A549 (cell line): ENCODE data around the gene LRRC70. TPM values are rescaled to one million over a fixed set of nuclear protein-coding genes. Genes with fewer than 3 reads are reported as not detected.

ENCODE experiments used
- ATAC-seq, 2 experiments: fragments of 200-7000 bp in 1 of 2; fragments of >200 bp in 1 of 2; cut with Nextera tagmentation in 1 of 2; cut with Tn5 transposase in 1 of 2; 3 replicates each; pipeline versions ENCODE4 v1.8.0 to v1.9.1; 2018 to 2020; ENCODE audit warnings: mild to moderate bottlenecking in 1 of 2, moderate library complexity in 1 of 2
- CTCF ChIA-PET: fragments of 300-600 bp; sonication (Branson Sonifier 250); formaldehyde crosslinking; extraction: SDS; loops from one replicate; lab custom pipeline; 2021; ENCODE audit warnings: antibody characterized with exemption, inconsistent platforms; lab: Yijun Ruan, JAX
- POLR2A ChIA-PET: fragments of 350-600 bp; formaldehyde crosslinking; extraction: SDS; loops from one replicate; lab custom pipeline; 2021; ENCODE audit warnings: antibody characterized with exemption, inconsistent platforms; lab: Yijun Ruan, JAX
- DNase-seq, 2 experiments: peaks; one replicate each; pipeline versions ENCODE4 v3.0.0 to v3.0.0-alpha.2; 2011 to 2016; ENCODE audit warnings: low read depth in 1 of 2, low spot score in 1 of 2
- FAIRE-seq: peaks from 2 replicates; lab custom pipeline; 2011; peaks lifted over from hg19 to GRCh38; lab: Jason Lieb, UNC
- H3K27ac ChIP-seq, 2 experiments: fragments of >200 bp; sonication (Bioruptor Twin); formaldehyde crosslinking; 3 replicates each; pipeline ENCODE4 v1.5.1; 2016 to 2017
- H3K4me1 ChIP-seq: fragments of >200 bp; sonication (Bioruptor Twin); formaldehyde crosslinking; 3 replicates; pipeline ENCODE4 v1.6.1; 2016
- H3K4me2 ChIP-seq: fragments of >200 bp; sonication (Bioruptor Twin); formaldehyde crosslinking; 3 replicates; pipeline ENCODE4 v1.6.1; 2016
- H3K4me3 ChIP-seq: fragments of >200 bp; sonication (Bioruptor Twin); formaldehyde crosslinking; 3 replicates; pipeline ENCODE4 v1.5.1; 2016
- H3K9me3 ChIP-seq: fragments of >200 bp; sonication (Bioruptor Twin); formaldehyde crosslinking; 3 replicates; pipeline ENCODE4 v1.6.1; 2016
- BHLHE40 ChIP-seq: IDR thresholded peaks from 2 replicates; pipeline ENCODE4 v1.6.1; 2012; ENCODE audit warnings: low read depth, low read length, inconsistent platforms
- CBX8 ChIP-seq: fragments of 200-600 bp; sonication (generic); IDR thresholded peaks from 2 replicates; pipeline ENCODE4 v1.6.1; 2016
- E2F6 ChIP-seq: IDR thresholded peaks from 2 replicates; pipeline ENCODE4 v1.6.1; 2012; ENCODE audit warnings: low read depth, borderline replicate concordance
- ELK1 ChIP-seq: fragments of 150-350 bp; IDR thresholded peaks from 2 replicates; pipeline ENCODE4 v1.6.1; 2014; ENCODE audit warnings: low read depth, mild to moderate bottlenecking, low read length
- ESRRA ChIP-seq: fragments of 150-350 bp; IDR thresholded peaks from 2 replicates; pipeline ENCODE4 v1.6.1; 2014; ENCODE audit warnings: mild to moderate bottlenecking, low read length, borderline replicate concordance
- FOSB ChIP-seq: fragments of 250-450 bp; sonication (Bioruptor Pico); IDR thresholded peaks from 2 replicates; pipeline ENCODE4 v1.5.0; 2020; ENCODE audit warnings: mild to moderate bottlenecking, moderate library complexity
- FOSL2 ChIP-seq, 2 experiments: fragments of 450-650 bp in 1 of 2; fragments of >200 bp in 1 of 2; sonication (Bioruptor Twin) in 1 of 2; formaldehyde crosslinking; IDR thresholded peaks; 2 replicates each; pipeline versions ENCODE4 v1.5.0 to v1.6.1; 2016 to 2020; ENCODE audit warnings: mild to moderate bottlenecking in 1 of 2, moderate library complexity in 1 of 2
- FOXS1 ChIP-seq: fragments of 250-450 bp; sonication (Bioruptor Pico); IDR thresholded peaks from 2 replicates; pipeline ENCODE4 v1.5.0; 2020; ENCODE audit warnings: mild to moderate bottlenecking, moderate library complexity
- GATA3 ChIP-seq: IDR thresholded peaks from 2 replicates; pipeline ENCODE4 v1.6.1; 2012; ENCODE audit warnings: borderline replicate concordance
- KDM1A ChIP-seq: fragments of 200-600 bp; sonication (generic); IDR thresholded peaks from 2 replicates; pipeline ENCODE4 v1.6.1; 2016; ENCODE audit warnings: low read depth, mild to moderate bottlenecking
- MAFK ChIP-seq: fragments of 450-650 bp; IDR thresholded peaks from 2 replicates; pipeline ENCODE4 v1.6.1; 2014; ENCODE audit not compliant: partially characterized antibody
- PHF8 ChIP-seq: fragments of 200-600 bp; sonication (generic); IDR thresholded peaks from 2 replicates; pipeline ENCODE4 v1.6.1; 2016; ENCODE audit warnings: low read depth, mild to moderate bottlenecking, antibody characterized with exemption, moderate library complexity, borderline replicate concordance
- POLR2A ChIP-seq: IDR thresholded peaks from 2 replicates; pipeline ENCODE4 v1.6.1; 2012; ENCODE audit warnings: mild to moderate bottlenecking, low read length
- POLR2AphosphoS2 ChIP-seq: conservative IDR thresholded peaks from 2 replicates; pipeline ENCODE4 v1.6.1; 2012; ENCODE audit warnings: low read length, improper control_type of control experiment, inconsistent platforms
- REST ChIP-seq: fragments of 200-600 bp; sonication (generic); IDR thresholded peaks from 2 replicates; pipeline ENCODE4 v1.6.1; 2016; ENCODE audit warnings: antibody characterized with exemption, mild to moderate bottlenecking, moderate library complexity
- RFX5 ChIP-seq: fragments of 450-650 bp; IDR thresholded peaks from 2 replicates; pipeline ENCODE4 v1.7.1; 2014; ENCODE audit warnings: antibody characterized with exemption, mild to moderate bottlenecking, moderate library complexity
- RNF2 ChIP-seq: fragments of 200-600 bp; sonication (generic); IDR thresholded peaks from 2 replicates; pipeline ENCODE4 v1.6.1; 2016; ENCODE audit warnings: low read depth, mild to moderate bottlenecking, antibody characterized with exemption, moderate library complexity, borderline replicate concordance
- SMC3 ChIP-seq: fragments of >200 bp; sonication (Bioruptor Twin); formaldehyde crosslinking; IDR thresholded peaks from 3 replicates; pipeline ENCODE4 v1.6.1; 2018; ENCODE audit warnings: inconsistent platforms
- TP53 ChIP-seq: fragments of 250-450 bp; sonication (Bioruptor Pico); IDR thresholded peaks from 2 replicates; pipeline ENCODE4 v1.5.0; 2021; ENCODE audit warnings: mild to moderate bottlenecking, moderate library complexity
- WGBS: methylation state at CpG from one replicate; pipeline ENCODE4 v1.1.6; 2017; ENCODE audit errors: missing lambda C conversion rate; 5-methylcytosine and 5-hydroxymethylcytosine counted together
- polyA plus RNA-seq, 4 experiments: library from polyadenylated mRNA; depleted of rRNA in 3 of 4; stranded (reverse); fragments of >200 nt; fragmentation: RNase III in 1 of 4; extraction: RNeasy Plus Mini Kit Qiagen cat#74134 plus additional on column Dnase treatment in 1 of 4; gene quantifications; 2 replicates in 3 of 4; 3 replicates in 1 of 4; pipeline ENCODE4 v1.2.3, GENCODE V29; 2011 to 2017
- TF ChIP-seq, protein P1 (sequence below): fragments of 250-450 bp; sonication (Bioruptor Pico); IDR thresholded peaks from 2 replicates; pipeline ENCODE4 v1.5.0; 2021; ENCODE audit warnings: mild to moderate bottlenecking, moderate library complexity, borderline replicate concordance
- TF ChIP-seq, protein P2 (sequence below): IDR thresholded peaks from 2 replicates; pipeline ENCODE4 v1.6.1; 2012

Gene LRRC70
- polyA plus RNA-seq, 2 of the 4 experiments (the other 2 are of a cell fraction) = 0.32 TPM; not detected in 1

GRCh38 chr5:62626534-62626933 is 47.9 kb downstream of the LRRC70 start:
- Histone ChIP-seq H3K27ac (no peak overlapping the region), H3K9me3 (no peaks in the 10 kb centered on the region), H3K4me3 (no peak overlapping the region), H3K4me2 (no peak overlapping the region), H3K4me1 (no peaks in the 10 kb centered on the region)
- no peak for TF ChIP-seq FOXS1 (CRISPR knock-in tag)
- ATAC-seq (no peak), DNase-seq (no peak), FAIRE-seq (no peak)
- 83% methylated on average over 2 of the region's 2 CpGs for WGBS
- ChIA-PET CTCF (no interaction called here), POLR2A (no interaction called here)

GRCh38 chr5:62627121-62627520 is 48.5 kb downstream of the LRRC70 start:
- POLR2A ChIA-PET = no interaction called here
- 79% methylated on average over 3 of the region's 3 CpGs for WGBS
- no peaks in the 10 kb centered on the region for H3K9me3 ChIP-seq
- no peak overlapping the region for H3K4me3 ChIP-seq
- ATAC-seq = no peak
- DNase-seq = no peak
- H3K27ac ChIP-seq = no peak overlapping the region
- no peaks in the 10 kb centered on the region for H3K4me1 ChIP-seq
- H3K4me2 ChIP-seq = no peak overlapping the region
- TF ChIP-seq CBX8 = no peak
- no peak for TF ChIP-seq E2F6
- no peak for TF ChIP-seq KDM1A
- no peak for TF ChIP-seq MAFK
- TF ChIP-seq SMC3 = no peak
- TF ChIP-seq, protein P1, sequence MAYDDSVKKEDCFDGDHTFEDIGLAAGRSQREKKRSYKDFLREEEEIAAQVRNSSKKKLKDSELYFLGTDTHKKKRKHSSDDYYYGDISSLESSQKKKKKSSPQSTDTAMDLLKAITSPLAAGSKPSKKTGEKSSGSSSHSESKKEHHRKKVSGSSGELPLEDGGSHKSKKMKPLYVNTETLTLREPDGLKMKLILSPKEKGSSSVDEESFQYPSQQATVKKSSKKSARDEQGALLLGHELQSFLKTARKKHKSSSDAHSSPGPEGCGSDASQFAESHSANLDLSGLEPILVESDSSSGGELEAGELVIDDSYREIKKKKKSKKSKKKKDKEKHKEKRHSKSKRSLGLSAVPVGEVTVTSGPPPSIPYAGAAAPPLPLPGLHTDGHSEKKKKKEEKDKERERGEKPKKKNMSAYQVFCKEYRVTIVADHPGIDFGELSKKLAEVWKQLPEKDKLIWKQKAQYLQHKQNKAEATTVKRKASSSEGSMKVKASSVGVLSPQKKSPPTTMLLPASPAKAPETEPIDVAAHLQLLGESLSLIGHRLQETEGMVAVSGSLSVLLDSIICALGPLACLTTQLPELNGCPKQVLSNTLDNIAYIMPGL (CRISPR knock-in tag) = no peak
- TF ChIP-seq PHF8 = no peak
- FAIRE-seq = no peak
- CTCF ChIA-PET = no interaction called here

DNA sequence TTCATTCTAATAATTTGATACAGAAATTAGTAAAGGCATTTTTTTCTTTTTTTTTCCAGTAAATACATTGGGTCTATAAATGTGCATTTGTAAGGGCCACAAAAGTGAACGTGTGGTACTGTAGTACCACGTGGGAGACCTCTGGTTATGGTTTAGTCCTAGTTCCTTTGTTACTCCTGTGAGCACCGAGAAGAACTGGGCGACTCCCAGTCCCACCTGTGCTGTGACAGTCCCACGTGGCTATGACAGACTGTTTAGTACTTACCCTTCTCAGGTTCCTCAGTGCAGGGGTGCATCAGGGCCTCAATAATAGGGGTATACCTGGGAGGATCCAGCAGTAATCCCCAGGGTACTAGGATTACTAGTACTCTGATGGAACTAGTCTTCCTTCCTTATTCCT is 49.3 kb downstream of the LRRC70 start:
- Histone ChIP-seq H3K4me1 (no peaks in the 10 kb centered on the region), H3K9me3 (no peaks in the 10 kb centered on the region), H3K4me2 (no peak overlapping the region), H3K4me3 (no peak overlapping the region), H3K27ac (no peak overlapping the region)
- TF ChIP-seq ELK1 (no peak), FOSL2 (IDR thresholded peaks at IDR 0.05) (no peak), FOSL2 (CRISPR knock-in tag; IDR thresholded peaks at IDR 0.05) (no peak), KDM1A (no peak), CBX8 (no peak), RFX5 (no peak), MAFK (no peak), POLR2AphosphoS2 (no peak), ESRRA (no peak), PHF8 (no peak), REST (no peak), FOSB (no peak), RNF2 (no peak), TP53 (CRISPR knock-in tag) (no peak), POLR2A (no peak), BHLHE40 (no peak), GATA3 (no peak)
- TF ChIP-seq, protein P2, sequence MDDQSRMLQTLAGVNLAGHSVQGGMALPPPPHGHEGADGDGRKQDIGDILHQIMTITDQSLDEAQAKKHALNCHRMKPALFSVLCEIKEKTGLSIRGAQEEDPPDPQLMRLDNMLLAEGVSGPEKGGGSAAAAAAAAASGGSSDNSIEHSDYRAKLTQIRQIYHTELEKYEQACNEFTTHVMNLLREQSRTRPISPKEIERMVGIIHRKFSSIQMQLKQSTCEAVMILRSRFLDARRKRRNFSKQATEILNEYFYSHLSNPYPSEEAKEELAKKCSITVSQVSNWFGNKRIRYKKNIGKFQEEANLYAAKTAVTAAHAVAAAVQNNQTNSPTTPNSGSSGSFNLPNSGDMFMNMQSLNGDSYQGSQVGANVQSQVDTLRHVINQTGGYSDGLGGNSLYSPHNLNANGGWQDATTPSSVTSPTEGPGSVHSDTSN = no peak
- TF ChIP-seq, protein P1 (CRISPR knock-in tag) = no peak
- FAIRE-seq (no peak), DNase-seq (no peak), ATAC-seq (no peak)
- WGBS = 92% methylated on average over 5 of the region's 5 CpGs
- ChIA-PET POLR2A (no interaction called here), CTCF (no interaction called here)
